GM18511 (cell line): Measurements from ENCODE around the gene DSG2.

Experiments used
- ATAC-seq: cut with Tn5 transposase; IDR thresholded peaks from one replicate; pipeline ENCODE4 v1.9.1; 2021; ENCODE audit warnings: mild to moderate bottlenecking, moderate library complexity; ENCODE audit not compliant: unreplicated experiment

Gene DSG2

DNA sequence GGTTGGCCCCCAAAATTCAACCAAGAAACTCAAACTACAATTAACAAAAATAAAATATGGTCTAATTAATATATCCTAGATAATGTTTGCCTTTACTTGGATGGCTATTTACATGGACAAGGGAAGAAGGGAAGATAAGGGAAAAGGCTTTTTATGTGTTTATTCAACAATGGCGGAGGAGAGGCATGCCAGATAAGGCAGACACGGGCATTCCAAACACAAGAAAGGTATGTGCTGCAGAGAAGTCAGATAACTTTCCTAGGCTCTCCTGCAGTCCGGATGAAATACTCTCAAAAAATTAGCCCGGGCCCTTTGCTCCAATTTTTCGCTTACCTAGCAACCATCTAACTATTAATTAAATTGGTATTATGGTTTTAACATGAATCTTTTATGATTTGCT is 88.6 kb downstream of the DSG2 start:
- no peak for ATAC-seq

DNA sequence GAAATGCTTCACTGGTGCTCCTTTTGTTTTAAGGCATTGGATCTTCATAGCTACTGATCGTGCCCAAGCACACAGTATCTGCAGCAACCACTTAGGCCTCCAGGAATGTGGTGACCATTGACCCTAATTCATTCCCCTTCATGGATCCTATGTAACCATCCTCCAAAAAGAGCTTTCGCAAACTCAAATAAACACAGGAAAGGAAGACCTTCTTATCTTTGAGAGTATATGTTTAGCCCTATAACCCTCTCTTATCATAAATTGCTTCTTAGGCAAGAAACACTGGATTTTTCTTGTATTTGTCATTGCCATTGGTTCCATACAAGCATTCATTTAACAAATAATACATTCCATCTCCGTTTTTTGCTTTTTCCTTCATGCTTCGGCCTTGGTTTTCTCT is 89.6 kb downstream of the DSG2 start:
- no peak for ATAC-seq

DNA sequence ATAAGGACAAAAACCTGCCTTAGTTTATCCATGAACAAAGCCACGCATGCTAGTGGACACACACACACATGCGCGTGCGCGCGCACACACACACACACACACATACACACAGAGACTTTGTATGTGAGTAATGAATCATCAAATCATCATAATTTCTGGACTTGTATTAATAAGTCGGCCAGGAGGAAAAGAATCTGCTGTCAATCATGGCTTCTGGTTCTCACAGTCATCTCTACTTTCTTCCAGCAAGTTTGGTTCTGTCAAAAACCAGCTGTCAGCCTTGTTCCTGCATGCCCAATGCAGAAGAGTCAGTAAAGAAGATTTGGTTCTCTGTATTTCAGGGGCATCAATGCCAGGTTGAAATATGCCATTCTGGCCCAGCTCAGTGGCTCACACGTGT is 92.6 kb downstream of the DSG2 start:
- ATAC-seq, result no peak

DNA sequence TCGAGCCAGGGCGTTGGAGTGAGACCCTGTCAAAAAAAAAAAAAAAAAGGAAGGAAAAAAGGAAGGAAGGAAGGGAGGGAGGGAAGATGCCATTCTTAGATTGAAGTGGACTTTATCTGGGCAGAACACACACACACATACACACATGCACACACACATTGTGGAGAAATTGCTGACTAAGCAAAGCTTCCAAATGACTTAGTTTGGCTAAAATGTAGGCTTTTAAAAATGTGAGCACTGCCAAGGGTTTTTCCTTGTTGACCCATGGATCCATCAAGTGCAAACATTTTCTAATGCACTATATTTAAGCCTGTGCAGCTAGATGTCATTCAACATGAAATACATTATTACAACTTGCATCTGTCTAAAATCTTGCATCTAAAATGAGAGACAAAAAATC is 93.1 kb downstream of the DSG2 start:
- ATAC-seq, result no peak

DNA sequence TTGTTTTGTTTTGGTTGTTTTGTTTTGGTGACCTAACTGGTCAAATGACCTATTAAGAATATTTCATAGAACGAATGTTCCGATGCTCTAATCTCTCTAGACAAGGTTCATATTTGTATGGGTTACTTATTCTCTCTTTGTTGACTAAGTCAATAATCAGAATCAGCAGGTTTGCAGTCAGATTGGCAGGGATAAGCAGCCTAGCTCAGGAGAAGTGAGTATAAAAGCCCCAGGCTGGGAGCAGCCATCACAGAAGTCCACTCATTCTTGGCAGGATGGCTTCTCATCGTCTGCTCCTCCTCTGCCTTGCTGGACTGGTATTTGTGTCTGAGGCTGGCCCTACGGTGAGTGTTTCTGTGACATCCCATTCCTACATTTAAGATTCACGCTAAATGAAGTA is 93.7 kb downstream of the DSG2 start, which contains the start of gene TTR:
Gene TTR, plus strand, starts transcription at position 250 of the 400 bp plus-strand sequence. Its CDS starts 26 bp downstream, at position 276.
- no peak for ATAC-seq

DNA sequence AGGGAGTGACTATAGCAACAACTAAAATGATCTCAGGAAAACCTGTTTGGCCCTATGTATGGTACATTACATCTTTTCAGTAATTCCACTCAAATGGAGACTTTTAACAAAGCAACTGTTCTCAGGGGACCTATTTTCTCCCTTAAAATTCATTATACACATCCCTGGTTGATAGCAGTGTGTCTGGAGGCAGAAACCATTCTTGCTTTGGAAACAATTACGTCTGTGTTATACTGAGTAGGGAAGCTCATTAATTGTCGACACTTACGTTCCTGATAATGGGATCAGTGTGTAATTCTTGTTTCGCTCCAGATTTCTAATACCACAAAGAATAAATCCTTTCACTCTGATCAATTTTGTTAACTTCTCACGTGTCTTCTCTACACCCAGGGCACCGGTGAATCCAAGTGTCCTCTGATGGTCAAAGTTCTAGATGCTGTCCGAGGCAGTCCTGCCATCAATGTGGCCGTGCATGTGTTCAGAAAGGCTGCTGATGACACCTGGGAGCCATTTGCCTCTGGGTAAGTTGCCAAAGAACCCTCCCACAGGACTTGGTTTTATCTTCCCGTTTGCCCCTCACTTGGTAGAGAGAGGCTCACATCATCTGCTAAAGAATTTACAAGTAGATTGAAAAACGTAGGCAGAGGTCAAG is 94.7 kb downstream of the DSG2 start:
- no peak for ATAC-seq

DNA sequence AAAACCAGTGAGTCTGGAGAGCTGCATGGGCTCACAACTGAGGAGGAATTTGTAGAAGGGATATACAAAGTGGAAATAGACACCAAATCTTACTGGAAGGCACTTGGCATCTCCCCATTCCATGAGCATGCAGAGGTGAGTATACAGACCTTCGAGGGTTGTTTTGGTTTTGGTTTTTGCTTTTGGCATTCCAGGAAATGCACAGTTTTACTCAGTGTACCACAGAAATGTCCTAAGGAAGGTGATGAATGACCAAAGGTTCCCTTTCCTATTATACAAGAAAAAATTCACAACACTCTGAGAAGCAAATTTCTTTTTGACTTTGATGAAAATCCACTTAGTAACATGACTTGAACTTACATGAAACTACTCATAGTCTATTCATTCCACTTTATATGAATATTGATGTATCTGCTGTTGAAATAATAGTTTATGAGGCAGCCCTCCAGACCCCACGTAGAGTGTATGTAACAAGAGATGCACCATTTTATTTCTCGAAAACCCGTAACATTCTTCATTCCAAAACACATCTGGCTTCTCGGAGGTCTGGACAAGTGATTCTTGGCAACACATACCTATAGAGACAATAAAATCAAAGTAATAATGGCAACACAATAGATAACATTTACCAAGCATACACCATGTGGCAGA is 97.3 kb downstream of the DSG2 start:
- ATAC-seq, result no peak

DNA sequence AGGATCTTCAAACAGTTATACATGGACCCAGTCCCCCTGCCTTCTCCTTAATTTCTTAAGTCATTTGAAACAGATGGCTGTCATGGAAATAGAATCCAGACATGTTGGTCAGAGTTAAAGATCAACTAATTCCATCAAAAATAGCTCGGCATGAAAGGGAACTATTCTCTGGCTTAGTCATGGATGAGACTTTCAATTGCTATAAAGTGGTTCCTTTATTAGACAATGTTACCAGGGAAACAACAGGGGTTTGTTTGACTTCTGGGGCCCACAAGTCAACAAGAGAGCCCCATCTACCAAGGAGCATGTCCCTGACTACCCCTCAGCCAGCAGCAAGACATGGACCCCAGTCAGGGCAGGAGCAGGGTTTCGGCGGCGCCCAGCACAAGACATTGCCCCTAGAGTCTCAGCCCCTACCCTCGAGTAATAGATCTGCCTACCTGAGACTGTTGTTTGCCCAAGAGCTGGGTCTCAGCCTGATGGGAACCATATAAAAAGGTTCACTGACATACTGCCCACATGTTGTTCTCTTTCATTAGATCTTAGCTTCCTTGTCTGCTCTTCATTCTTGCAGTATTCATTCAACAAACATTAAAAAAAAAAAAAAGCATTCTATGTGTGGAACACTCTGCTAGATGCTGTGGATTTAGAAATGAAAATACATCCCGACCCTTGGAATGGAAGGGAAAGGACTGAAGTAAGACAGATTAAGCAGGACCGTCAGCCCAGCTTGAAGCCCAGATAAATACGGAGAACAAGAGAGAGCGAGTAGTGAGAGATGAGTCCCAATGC is 98.3 kb downstream of the DSG2 start:
- ATAC-seq, result no peak

DNA sequence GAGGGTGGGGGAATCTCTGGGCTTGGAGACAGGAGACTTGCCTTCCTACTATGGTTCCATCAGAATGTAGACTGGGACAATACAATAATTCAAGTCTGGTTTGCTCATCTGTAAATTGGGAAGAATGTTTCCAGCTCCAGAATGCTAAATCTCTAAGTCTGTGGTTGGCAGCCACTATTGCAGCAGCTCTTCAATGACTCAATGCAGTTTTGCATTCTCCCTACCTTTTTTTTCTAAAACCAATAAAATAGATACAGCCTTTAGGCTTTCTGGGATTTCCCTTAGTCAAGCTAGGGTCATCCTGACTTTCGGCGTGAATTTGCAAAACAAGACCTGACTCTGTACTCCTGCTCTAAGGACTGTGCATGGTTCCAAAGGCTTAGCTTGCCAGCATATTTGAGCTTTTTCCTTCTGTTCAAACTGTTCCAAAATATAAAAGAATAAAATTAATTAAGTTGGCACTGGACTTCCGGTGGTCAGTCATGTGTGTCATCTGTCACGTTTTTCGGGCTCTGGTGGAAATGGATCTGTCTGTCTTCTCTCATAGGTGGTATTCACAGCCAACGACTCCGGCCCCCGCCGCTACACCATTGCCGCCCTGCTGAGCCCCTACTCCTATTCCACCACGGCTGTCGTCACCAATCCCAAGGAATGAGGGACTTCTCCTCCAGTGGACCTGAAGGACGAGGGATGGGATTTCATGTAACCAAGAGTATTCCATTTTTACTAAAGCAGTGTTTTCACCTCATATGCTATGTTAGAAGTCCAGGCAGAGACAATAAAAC is 100.2 kb downstream of the DSG2 start:
- ATAC-seq, result no peak
